DMS114 treated with DMSO at 0.1 percent for 48 hours (cell line): Measurements from ENCODE around the gene DCUN1D3.

ENCODE experiments used
- DNase-seq: peaks from one replicate; lab custom pipeline; 2025; ENCODE audit not compliant: unreplicated experiment; lab: John Stamatoyannopoulos, UW

Gene DCUN1D3

GRCh38 chr16:20920091-20920490 is 19.9 kb upstream of the DCUN1D3 start:
- DNase-seq: no peak

DNA sequence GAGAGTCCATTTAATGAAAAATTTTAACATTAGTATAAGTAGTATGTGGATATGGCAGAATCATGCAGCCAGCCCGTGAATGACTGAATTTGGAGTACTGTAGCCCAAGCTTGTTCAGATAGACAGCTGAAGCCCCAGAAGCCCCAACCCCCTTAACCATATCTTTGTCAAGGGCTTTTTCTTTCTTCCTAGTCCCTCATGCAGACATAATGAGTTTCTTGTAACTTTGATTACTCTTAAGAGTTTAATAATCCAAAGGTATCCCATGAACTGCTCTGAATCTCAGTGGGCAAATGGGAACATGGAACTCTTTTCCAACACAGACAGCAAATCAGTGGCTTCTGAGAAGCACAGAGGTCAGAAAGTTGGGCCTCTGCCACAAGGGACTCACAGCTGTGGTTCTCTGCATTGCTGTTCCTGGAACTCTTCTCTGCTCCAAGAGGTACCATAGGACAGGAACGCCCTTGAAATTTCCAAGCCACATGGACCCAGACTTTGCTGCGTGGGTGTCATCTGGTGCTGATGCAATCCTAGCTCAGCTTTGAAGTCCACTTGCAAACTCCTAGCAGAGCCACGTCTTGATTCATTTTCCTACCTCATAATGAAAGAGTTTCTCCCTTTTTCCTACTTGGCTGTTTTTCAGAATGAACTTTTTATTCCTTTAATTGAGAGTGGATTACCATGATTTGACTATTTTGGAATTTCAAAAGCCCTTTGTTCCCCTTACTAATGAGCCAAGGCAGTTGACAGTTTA is 18.5 kb upstream of the DCUN1D3 start:
- DNase-seq: no peak

DNA sequence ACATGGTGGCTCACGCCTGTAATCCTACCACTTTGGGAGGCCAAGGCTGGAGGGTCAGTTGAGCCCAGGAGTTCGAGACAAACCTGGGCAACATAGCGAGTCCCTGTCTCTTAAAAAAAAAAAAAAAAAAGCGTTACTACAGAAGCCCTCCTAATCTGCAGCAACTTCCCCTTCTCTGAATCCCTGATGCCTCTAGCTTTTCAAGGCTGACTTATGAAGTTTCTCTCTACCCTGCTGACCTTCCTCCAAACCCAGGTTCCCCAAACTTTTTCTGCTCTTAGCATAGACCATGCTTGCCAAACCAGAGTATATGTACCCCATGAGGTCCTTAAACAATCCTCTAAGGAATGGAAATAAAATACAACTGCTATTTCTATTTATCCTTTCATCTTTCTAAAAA is 16.8 kb upstream of the DCUN1D3 start:
- DNase-seq: no peak

GRCh38 chr16:20916289-20916688 is 16.1 kb upstream of the DCUN1D3 start:
- no peak for DNase-seq

DNA sequence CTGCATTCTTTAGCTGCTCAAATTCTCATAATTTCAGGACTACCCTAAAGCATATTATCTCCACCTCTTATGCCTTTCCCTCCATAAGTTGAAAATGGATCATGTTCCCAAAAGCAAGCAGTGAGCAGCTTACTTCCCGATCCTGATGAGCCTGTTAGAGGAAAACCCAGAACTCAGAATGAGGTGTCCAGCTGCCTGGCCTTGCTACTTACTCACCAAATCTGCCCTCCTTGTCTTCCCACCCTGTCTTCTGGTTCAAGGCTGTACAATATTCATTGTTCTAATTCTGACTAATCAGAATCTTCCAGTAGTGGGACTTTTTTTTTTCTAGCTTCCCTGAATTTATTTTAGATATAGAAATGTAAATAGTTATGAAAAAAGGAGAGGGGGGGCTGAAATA is 11.2 kb upstream of the DCUN1D3 start:
- no peak for DNase-seq

DNA sequence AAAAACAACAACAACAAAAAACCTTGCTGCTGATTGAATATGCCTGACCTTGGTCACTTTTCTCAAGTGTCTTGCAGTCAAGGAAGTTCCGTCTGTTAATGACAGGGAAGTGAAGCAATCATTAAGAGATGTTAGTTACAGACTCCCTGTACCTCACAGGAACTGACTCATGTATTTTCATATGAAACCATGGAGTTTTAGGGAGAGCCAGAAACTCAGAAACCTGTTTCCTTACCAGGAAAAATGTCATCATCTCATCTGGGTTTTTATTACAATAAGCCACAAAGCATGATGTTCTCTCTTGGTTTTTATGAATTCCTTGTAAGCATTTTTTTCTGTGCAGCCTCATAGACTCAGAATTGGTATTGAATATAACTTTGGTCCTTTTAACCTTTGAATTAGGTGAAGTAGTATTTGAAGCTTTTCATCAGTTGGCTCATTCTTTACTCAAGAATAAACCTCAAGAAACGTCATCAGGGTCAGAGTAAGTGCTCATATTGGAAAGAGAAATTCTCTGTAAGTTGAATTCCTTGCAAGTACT is 10.7 kb upstream of the DCUN1D3 start:
- no peak for DNase-seq

GRCh38 chr16:20906341-20907255 is 6.4 kb upstream of the DCUN1D3 start:
- DNase-seq: no peak

- no peak for DNase-seq
Measured at GRCh38 chr16:20905576-20905975, 5.4 kb upstream of the DCUN1D3 start.

DNA sequence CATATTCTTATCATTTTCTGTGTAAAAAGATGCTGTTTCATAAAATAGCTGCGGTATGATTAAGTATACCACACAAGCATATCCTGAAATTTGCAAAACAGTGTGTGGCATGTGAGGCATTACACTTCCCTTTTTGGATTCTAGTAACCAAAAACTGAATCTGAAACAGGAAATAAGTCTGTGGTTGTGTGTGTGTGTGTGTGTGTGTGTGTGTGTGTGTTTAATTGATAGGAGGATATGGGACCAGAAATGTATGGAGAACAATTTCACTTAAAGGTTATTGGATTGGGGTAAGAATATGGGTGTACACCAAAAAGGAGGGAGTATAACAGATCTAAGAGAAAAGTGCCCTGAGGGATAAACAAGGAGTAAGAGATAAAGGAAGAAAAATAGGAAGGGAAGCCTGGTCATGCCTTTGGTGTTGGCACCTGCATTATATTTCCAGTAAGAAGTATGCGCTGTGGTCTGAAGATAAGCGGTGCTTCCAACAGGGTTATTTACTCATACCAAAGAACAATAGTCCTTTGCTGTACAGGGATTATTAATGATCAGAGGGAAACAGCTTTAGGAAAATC is 4.4 kb upstream of the DCUN1D3 start:
- DNase-seq: no peak

- DNase-seq: no peak
Measured at GRCh38 chr16:20903899-20904506, 3.8 kb upstream of the DCUN1D3 start.

- no peak for DNase-seq
Measured at GRCh38 chr16:20903116-20903898, 3.1 kb upstream of the DCUN1D3 start.

- no peak for DNase-seq
Measured at GRCh38 chr16:20902426-20902825, 2.3 kb upstream of the DCUN1D3 start.

DNA sequence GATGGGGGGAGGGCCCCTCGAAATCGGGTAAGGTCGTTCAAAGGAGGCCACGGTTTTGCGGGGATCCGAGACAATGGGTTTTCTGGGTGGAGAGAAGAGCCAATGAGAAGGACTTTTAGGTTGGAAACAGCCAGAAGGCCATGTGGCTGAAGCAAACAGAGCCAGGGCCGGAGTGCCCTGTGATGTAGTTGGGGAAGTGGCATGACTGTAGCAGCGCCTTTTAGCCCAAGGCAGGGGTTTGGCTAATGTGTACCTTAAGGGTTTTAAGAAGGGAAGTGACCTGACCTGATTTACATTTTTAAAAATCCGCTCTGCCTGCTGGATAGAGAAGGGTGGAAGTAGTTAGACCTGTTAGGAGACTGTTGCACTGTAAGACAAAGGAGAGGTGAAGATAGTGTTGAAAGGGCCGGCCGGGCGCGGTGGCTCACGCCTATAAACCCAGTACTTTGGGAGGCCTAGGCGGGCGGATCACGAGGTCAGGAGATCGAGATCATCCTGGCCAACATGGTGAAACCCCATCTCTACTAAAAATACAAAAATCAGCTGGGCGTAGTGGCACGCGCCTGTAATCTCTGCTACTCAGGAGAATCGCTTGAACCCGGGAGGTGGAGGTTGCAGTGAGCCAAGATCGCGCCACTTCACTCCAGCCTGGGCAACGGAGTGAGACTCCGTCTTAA is 1.4 kb upstream of the DCUN1D3 start:
- no peak for DNase-seq

- no peak for DNase-seq
Measured at GRCh38 chr16:20901068-20901435, 894 bp upstream of the DCUN1D3 start.

GRCh38 chr16:20899477-20900298 is 470 bp downstream of the DCUN1D3 start:
- DNase-seq: no peak

DNA sequence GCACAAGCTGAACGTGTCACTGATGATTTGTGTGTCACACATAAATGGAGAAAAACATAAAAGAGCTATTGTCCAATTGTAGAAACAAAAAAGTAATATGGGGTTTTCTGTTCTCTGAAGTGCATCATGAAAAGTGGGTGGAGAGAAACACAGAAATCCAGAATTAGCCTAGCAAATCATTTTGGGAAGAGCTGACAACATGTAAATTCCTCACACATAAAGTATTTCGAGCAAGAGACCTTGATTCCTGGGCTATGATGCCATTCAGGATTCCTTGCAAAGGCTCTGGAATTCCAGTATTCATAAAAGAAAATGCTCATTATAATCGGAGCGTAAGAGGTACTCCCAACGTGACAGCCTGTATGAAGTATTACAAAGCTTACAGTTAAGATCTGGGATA is 1.1 kb downstream of the DCUN1D3 start:
- DNase-seq: no peak

GRCh38 chr16:20897922-20898321 is 2.2 kb downstream of the DCUN1D3 start:
- DNase-seq: no peak

- DNase-seq: no peak
Measured at GRCh38 chr16:20897253-20897897, 2.8 kb downstream of the DCUN1D3 start.

- no peak for DNase-seq
Measured at GRCh38 chr16:20894388-20894787, 5.8 kb downstream of the DCUN1D3 start.
